ENCODE data around the gene MMEL1. TPM values are rescaled to one million over a fixed set of nuclear protein-coding genes. Genes with fewer than 3 reads are reported as not detected.
A peak's percentile ranks its signal among the peaks of the same experiment; 100 is the strongest.

The MMEL1 gene
- polyA plus RNA-seq, 2 of the 4 experiments (the other 2 are of a cell fraction), result not detected

DNA sequence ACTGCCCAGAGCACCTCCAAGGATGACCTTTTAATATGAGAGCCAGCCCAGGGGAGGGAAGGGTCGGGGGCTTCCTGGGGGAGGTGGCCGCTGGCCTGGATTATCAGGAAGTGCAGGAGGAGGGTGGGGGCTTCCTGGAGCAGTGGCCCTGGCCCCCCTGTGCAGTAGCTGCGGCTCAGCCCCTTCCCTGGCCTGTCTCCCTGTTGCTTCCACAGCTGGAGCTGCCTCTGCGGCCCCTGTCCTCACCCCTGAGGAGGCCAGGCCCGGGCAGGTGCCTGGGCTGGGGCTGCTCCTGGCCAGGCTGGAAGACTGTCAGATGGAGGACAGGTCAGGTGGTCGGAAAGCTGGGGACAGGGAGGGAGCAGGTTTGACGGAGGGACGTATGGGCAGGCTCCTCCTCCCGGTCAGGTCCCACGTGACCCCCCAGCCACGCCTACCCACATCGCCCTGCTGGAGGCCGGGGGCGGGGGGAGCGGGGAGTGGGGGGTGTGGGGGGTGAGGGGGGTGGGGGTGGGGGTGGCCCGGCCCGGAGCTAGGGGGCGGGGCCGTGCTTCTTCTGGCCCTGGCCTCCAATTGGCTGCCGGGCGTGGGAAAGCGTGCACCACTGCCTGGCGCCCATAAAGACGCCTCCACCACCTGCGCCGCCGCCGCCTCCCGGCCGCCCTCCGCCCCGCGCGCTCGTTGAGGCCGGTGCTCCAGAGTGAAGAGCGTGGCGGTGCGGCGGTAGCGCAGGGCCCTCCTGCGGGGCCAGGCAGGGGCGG lies 86.9 kb downstream of the MMEL1 start:
- ChIA-PET POLR2A (interaction anchor here (1.0 to 1.9 kb wide), 5 partner anchors 20 to 351 kb away, joined by 3 to 13 read pairs (median 3); partner anchors contain the start of genes FAAP20, PANK4, PEX10 and PRXL2B), CTCF (interaction anchor here (0.6 to 5.3 kb wide), 6 partner anchors 14 to 879 kb away, joined by 3 to 63 read pairs (median 20); partner anchors contain the start of gene HES5)
- H3K4me3 ChIP-seq, result peak overlapping the region; percentile 74
- H3K27ac ChIP-seq, result peak overlapping the region; percentile 89 to 91
- H3K9me3 ChIP-seq, result no peaks in the 10 kb centered on the region
- peak; percentile 88 to 89 for DNase-seq (ENCODE audit: low read depth in 1 of 2, low spot score in 1 of 2)
- peak; percentile 64 to 79 for ATAC-seq
- WGBS (ENCODE audit: missing lambda C conversion rate), result 0% methylated on average over 2 of the region's 43 CpGs
- H3K4me1 ChIP-seq, result peaks cover 37% of the 10 kb centered on the region
- TF ChIP-seq NFE2L2 (conservative IDR thresholded peaks at IDR 0.05; ENCODE audit: low read length) (no peak), MAX (IDR thresholded peaks at IDR 0.05) (peak; percentile 65; the same call in 1 of the 2 replicates), USF2 (IDR thresholded peaks at IDR 0.05) (peak; percentile 91), HEYL (CRISPR knock-in tag; IDR thresholded peaks at IDR 0.05) (no peak), PBX3 (IDR thresholded peaks at IDR 0.05) (no peak), BCL3 (IDR thresholded peaks at IDR 0.05) (peak; percentile 36; the same call in 1 of the 3 replicates), E2F6 (IDR thresholded peaks at IDR 0.05; ENCODE audit: borderline replicate concordance, low read depth) (peak; percentile 69; the same call in 1 of the 2 replicates), CHD4 (IDR thresholded peaks at IDR 0.05; ENCODE audit: borderline replicate concordance) (no peak), POLR2A (IDR thresholded peaks at IDR 0.05; ENCODE audit: low read length) (peak; percentile 88)
- TF ChIP-seq, protein P1, sequence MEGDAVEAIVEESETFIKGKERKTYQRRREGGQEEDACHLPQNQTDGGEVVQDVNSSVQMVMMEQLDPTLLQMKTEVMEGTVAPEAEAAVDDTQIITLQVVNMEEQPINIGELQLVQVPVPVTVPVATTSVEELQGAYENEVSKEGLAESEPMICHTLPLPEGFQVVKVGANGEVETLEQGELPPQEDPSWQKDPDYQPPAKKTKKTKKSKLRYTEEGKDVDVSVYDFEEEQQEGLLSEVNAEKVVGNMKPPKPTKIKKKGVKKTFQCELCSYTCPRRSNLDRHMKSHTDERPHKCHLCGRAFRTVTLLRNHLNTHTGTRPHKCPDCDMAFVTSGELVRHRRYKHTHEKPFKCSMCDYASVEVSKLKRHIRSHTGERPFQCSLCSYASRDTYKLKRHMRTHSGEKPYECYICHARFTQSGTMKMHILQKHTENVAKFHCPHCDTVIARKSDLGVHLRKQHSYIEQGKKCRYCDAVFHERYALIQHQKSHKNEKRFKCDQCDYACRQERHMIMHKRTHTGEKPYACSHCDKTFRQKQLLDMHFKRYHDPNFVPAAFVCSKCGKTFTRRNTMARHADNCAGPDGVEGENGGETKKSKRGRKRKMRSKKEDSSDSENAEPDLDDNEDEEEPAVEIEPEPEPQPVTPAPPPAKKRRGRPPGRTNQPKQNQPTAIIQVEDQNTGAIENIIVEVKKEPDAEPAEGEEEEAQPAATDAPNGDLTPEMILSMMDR (IDR thresholded peaks at IDR 0.05), result no peak
- H3K4me2 ChIP-seq, result peak overlapping the region; percentile 98
- no peak for FAIRE-seq

DNA sequence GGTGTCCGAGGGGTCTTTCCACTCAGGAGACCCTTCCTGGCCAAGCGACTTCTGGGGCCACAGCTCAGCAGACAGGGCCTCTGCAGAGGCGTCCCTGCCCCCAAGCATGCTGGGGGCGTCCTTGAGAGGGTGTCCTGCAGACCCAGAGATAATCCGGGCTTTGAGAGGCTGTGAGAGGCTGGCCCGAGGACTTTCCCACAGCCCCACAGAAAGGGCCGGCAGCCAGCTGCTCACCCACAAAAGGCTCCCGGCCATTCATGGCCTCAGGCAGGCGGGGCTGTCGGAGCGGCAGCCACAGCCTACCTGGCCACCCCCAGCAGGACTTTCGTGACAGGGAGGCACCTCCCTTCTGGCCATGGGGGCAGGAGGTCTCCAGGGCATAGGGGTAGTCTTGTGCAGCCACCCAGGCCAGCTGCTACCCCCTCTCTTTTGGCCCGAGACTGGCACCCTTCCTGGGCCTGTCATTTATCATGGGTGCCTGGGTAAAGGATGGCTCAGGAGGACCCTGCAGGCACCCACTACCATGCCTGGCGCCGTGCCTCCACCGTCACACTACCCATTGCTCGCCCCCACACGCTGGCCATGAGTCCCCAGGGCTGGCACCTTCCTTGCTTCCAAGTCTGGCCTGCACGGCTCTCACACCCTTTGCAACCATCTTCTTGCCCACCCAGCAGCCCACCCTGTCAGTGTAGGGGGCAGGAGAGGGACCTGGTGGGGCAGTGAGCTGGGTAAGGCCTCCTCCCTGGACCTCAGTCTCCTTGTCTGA lies 87.8 kb downstream of the MMEL1 start:
- 66% methylated on average over 11 of the region's 19 CpGs for WGBS (ENCODE audit: missing lambda C conversion rate)
- ChIA-PET CTCF (interaction anchor here (0.6 to 5.3 kb wide), 5 partner anchors 13 to 880 kb away, joined by 5 to 63 read pairs (median 36); partner anchors contain the start of gene HES5), POLR2A (interaction anchor here (1.0 to 1.9 kb wide), 3 partner anchors 19 to 350 kb away, joined by 3 to 13 read pairs (median 3); partner anchors contain the start of genes FAAP20, PANK4 and PRXL2B)
- Histone ChIP-seq H3K4me1 (peaks cover 37% of the 10 kb centered on the region), H3K27ac (peak overlapping the region; percentile 72 to 91; a peak in 5 of 6 replicates), H3K4me2 (peak overlapping the region; percentile 98), H3K9me3 (no peaks in the 10 kb centered on the region), H3K4me3 (no peak overlapping the region)
- FAIRE-seq, result no peak
- ATAC-seq, result no peak
- DNase-seq (ENCODE audit: low read depth in 1 of 2, low spot score in 1 of 2), result no peak
- TF ChIP-seq, protein P2, sequence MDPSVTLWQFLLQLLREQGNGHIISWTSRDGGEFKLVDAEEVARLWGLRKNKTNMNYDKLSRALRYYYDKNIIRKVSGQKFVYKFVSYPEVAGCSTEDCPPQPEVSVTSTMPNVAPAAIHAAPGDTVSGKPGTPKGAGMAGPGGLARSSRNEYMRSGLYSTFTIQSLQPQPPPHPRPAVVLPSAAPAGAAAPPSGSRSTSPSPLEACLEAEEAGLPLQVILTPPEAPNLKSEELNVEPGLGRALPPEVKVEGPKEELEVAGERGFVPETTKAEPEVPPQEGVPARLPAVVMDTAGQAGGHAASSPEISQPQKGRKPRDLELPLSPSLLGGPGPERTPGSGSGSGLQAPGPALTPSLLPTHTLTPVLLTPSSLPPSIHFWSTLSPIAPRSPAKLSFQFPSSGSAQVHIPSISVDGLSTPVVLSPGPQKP (IDR thresholded peaks at IDR 0.05; ENCODE audit: low read depth, low read length), result no peak
- TF ChIP-seq GATA3 (IDR thresholded peaks at IDR 0.05; ENCODE audit: borderline replicate concordance) (no peak), HDAC2 (IDR thresholded peaks at IDR 0.05) (no peak), EHF (CRISPR knock-in tag; IDR thresholded peaks at IDR 0.05) (no peak), RAD21 (conservative IDR thresholded peaks at IDR 0.05 in 1 of 2, IDR thresholded peaks at IDR 0.05 in 1 of 2) (no peak), CBX8 (IDR thresholded peaks at IDR 0.05) (no peak), USF2 (IDR thresholded peaks at IDR 0.05) (no peak), FOSL2 (IDR thresholded peaks at IDR 0.05) (no peak), FOSL2 (CRISPR knock-in tag; IDR thresholded peaks at IDR 0.05) (no peak), CBX2 (IDR thresholded peaks at IDR 0.05; ENCODE audit: borderline replicate concordance, low read depth) (no peak), HOXA7 (CRISPR knock-in tag; IDR thresholded peaks at IDR 0.05) (no peak), RFX5 (IDR thresholded peaks at IDR 0.05) (no peak), KDM5A (IDR thresholded peaks at IDR 0.05) (no peak), MAX (IDR thresholded peaks at IDR 0.05) (no peak), MAFK (IDR thresholded peaks at IDR 0.05; ENCODE audit: partially characterized antibody) (no peak), NR3C1 (IDR thresholded peaks at IDR 0.05) (no peak), CHD4 (IDR thresholded peaks at IDR 0.05; ENCODE audit: borderline replicate concordance) (no peak)
